ENCODE data around the gene CDK2.

- TF ChIP-seq CTCF (IDR thresholded peaks at IDR 0.05) (no peak), POLR2A (IDR thresholded peaks at IDR 0.05) (no peak), POLR2AphosphoS5 (IDR thresholded peaks at IDR 0.05; ENCODE audit: insufficient read depth in 1 of 2, low read depth in 1 of 2) (no peak)
Measured at GRCh38 chr12:55985341-55985740, 18.7 kb downstream of the CDK2 start.
